Measurements from ENCODE around the gene FOXP1. TPM values are rescaled to one million over a fixed set of nuclear protein-coding genes. Genes with fewer than 3 reads are reported as not detected.

FOXP1 gene
- total RNA-seq, 1 experiment from 2014 or later: 58.4 TPM

- Histone ChIP-seq H3K36me3 (ENCODE audit: insufficient read depth, low read length, poor library complexity, severe bottlenecking) (no peaks in the 10 kb centered on the region), H3K27me3 (replicated peaks; ENCODE audit: insufficient read depth, low read depth, low read length, poor library complexity) (no peaks in the 10 kb centered on the region), H3K9me3 (ENCODE audit: low read depth, low read length, poor library complexity, severe bottlenecking) (no peaks in the 10 kb centered on the region), H3K4me1 (ENCODE audit: insufficient read depth, low read length, poor library complexity, severe bottlenecking) (peaks cover 11% of the 10 kb centered on the region), H3K27ac (ENCODE audit: low read depth, low read length, poor library complexity, severe bottlenecking) (no peak overlapping the region), H3K4me3 (ENCODE audit: low read depth, low read length, poor library complexity, severe bottlenecking) (no peak overlapping the region)
- TF ChIP-seq, protein P1, sequence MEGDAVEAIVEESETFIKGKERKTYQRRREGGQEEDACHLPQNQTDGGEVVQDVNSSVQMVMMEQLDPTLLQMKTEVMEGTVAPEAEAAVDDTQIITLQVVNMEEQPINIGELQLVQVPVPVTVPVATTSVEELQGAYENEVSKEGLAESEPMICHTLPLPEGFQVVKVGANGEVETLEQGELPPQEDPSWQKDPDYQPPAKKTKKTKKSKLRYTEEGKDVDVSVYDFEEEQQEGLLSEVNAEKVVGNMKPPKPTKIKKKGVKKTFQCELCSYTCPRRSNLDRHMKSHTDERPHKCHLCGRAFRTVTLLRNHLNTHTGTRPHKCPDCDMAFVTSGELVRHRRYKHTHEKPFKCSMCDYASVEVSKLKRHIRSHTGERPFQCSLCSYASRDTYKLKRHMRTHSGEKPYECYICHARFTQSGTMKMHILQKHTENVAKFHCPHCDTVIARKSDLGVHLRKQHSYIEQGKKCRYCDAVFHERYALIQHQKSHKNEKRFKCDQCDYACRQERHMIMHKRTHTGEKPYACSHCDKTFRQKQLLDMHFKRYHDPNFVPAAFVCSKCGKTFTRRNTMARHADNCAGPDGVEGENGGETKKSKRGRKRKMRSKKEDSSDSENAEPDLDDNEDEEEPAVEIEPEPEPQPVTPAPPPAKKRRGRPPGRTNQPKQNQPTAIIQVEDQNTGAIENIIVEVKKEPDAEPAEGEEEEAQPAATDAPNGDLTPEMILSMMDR (conservative IDR thresholded peaks at IDR 0.05; ENCODE audit: low read depth, low read length): no peak
- TF ChIP-seq EZH2 (IDR thresholded peaks at IDR 0.05; ENCODE audit: borderline replicate concordance, low read depth, low read length, poor library complexity, severe bottlenecking): no peak
- intact Hi-C loops (cut with micrococcal nuclease; ENCODE audit: unreplicated experiment): no loop called here
- DNase-seq (ENCODE audit: low spot score): no peak
- CTCF ChIA-PET: no interaction called here
- POLR2A ChIA-PET (ENCODE audit: low non-redundant PET): no interaction called here
- BruUV-seq (replicated peaks): no TSS peak
These were observed 157.9 kb downstream of the FOXP1 start for GRCh38 chr3:71425491-71426071.

- CTCF ChIA-PET: no interaction called here
- Histone ChIP-seq H3K4me1 (ENCODE audit: insufficient read depth, low read length, poor library complexity, severe bottlenecking) (peaks cover 11% of the 10 kb centered on the region), H3K36me3 (ENCODE audit: insufficient read depth, low read length, poor library complexity, severe bottlenecking) (no peaks in the 10 kb centered on the region), H3K27me3 (replicated peaks; ENCODE audit: insufficient read depth, low read depth, low read length, poor library complexity) (no peaks in the 10 kb centered on the region), H3K9me3 (ENCODE audit: low read depth, low read length, poor library complexity, severe bottlenecking) (no peaks in the 10 kb centered on the region), H3K4me3 (ENCODE audit: low read depth, low read length, poor library complexity, severe bottlenecking) (no peak overlapping the region), H3K27ac (ENCODE audit: low read depth, low read length, poor library complexity, severe bottlenecking) (no peak overlapping the region)
- TF ChIP-seq, protein P1 (conservative IDR thresholded peaks at IDR 0.05; ENCODE audit: low read depth, low read length): peak; percentile 45
- no peak for TF ChIP-seq EZH2 (IDR thresholded peaks at IDR 0.05; ENCODE audit: borderline replicate concordance, low read depth, low read length, poor library complexity, severe bottlenecking)
- peak; percentile 76 for DNase-seq (ENCODE audit: low spot score)
- POLR2A ChIA-PET (ENCODE audit: low non-redundant PET): no interaction called here
- no TSS peak for BruUV-seq (replicated peaks)
- intact Hi-C loops (cut with micrococcal nuclease; ENCODE audit: unreplicated experiment): no loop called here
These were observed 160.2 kb downstream of the FOXP1 start for GRCh38 chr3:71423151-71423906.

- Histone ChIP-seq H3K4me3 (ENCODE audit: low read depth, low read length, poor library complexity, severe bottlenecking) (no peak overlapping the region), H3K4me1 (ENCODE audit: insufficient read depth, low read length, poor library complexity, severe bottlenecking) (peaks cover 11% of the 10 kb centered on the region), H3K27ac (ENCODE audit: low read depth, low read length, poor library complexity, severe bottlenecking) (no peak overlapping the region), H3K9me3 (ENCODE audit: low read depth, low read length, poor library complexity, severe bottlenecking) (no peaks in the 10 kb centered on the region), H3K36me3 (ENCODE audit: insufficient read depth, low read length, poor library complexity, severe bottlenecking) (no peaks in the 10 kb centered on the region), H3K27me3 (replicated peaks; ENCODE audit: insufficient read depth, low read depth, low read length, poor library complexity) (no peaks in the 10 kb centered on the region)
- intact Hi-C loops (cut with micrococcal nuclease; ENCODE audit: unreplicated experiment): no loop called here
- no TSS peak for BruUV-seq (replicated peaks)
- TF ChIP-seq, protein P1 (conservative IDR thresholded peaks at IDR 0.05; ENCODE audit: low read depth, low read length): no peak
- no peak for TF ChIP-seq EZH2 (IDR thresholded peaks at IDR 0.05; ENCODE audit: borderline replicate concordance, low read depth, low read length, poor library complexity, severe bottlenecking)
- POLR2A ChIA-PET (ENCODE audit: low non-redundant PET): no interaction called here
- no peak for DNase-seq (ENCODE audit: low spot score)
- CTCF ChIA-PET: no interaction called here
These were observed 161.5 kb downstream of the FOXP1 start for GRCh38 chr3:71421820-71422566.
